Stimulated activated CD4-positive, alpha-beta T cell treated with anti-CD3 and anti-CD28 coated beads, TNF-alpha, amount 100 ng/mL, for 4 hours (primary cell): ENCODE measurements around the gene DDOST.

Experiments used
- DNase-seq, 3 experiments: peaks; one replicate each; pipeline ENCODE4 v3.0.0-alpha.2; 2020; ENCODE audit warnings: low read depth in 3 of 3

Gene DDOST

DNA sequence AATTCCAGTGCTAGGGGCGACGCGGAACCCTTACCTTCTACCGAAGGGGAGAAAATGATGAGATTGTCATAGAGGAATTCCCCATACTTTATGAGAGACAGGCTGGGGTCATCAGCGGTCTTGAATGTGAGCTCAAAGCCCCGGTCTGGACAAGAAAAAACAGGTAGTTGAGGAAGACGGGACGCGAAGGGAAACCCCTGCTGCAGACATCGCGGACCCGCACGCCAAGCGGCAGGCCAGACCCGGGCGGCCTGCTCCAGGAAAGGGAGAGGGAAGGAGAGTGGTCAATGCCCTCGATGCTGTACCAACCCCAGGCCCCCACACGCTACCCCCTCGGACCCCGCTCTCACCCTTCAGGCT lies 342 bp downstream of the DDOST start:
- no peak for DNase-seq

DNA sequence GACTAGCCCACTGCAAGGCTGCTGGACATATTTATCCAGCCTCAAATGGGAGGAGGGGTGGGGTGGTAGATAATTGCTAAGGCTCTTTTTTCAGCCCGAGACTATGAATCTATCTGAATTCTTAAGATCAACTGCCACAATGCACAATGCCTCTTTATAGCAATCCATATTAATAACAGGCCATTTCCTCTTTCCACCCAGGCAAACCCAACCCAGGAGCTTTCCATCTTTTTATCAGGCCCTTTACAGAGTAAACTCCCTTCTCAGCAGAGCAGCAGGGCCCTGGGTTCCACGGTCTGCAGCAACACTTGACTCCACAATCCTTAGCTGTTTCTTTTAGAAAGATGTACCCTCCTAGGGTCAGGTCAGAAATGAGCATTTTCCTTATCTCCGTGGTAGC lies 806 bp downstream of the DDOST start:
- no peak for DNase-seq

DNA sequence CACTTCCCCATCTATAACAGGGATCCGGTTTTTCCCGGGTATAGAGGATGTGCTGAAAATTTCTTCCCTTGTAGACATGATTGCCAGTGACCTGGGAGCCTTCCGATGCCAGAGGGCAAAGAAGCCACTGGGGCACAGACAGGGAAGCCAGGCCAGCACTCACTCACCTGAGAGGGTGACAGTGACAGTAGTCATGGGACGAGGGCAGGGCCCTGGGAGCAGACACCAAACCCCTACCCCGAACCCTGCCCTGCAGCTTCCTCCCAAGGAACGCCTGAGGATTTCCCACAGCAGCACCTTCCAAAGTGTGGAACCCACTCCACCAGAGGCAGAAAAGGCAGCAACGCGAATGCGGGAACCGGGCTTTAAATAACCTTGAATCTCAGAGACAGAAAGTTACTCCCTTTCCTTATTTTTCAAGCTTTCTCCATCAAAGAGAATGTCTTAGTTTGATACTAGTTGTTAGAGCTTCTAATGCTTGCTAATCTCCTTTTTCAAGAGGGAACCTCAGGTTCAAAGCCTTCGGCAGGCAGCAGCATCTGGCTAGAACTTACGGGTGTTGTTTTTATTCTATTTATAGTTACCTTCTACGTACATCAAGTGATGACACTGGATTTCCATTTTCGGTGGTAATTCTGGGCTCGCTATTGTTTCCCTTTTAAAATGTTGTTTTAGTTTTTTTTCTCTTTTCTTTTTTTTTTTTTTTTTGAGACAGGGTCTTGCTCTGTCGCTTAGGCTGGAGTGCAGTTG lies 2.8 kb downstream of the DDOST start:
- DNase-seq, result no peak

DNA sequence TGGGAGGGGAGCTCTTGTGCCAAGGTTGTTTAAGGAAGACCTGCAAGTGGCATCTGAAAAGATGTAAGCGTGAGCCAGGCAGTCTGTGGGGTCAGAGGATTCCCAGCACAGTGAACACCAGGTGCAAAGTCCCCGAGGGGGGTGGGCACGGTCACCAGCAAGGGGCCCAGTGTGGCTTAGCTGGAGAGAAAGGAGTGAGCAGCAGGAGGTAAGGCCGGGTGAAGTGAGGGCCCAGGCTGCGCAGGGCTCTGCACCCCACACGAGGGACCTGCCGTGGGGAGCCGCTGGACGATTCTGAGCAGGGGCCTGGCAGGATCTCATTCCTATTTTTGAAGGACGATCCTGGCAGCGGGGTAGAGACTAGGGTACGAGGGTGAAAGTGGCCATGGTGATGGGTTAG lies 4.1 kb downstream of the DDOST start:
- DNase-seq, result no peak

DNA sequence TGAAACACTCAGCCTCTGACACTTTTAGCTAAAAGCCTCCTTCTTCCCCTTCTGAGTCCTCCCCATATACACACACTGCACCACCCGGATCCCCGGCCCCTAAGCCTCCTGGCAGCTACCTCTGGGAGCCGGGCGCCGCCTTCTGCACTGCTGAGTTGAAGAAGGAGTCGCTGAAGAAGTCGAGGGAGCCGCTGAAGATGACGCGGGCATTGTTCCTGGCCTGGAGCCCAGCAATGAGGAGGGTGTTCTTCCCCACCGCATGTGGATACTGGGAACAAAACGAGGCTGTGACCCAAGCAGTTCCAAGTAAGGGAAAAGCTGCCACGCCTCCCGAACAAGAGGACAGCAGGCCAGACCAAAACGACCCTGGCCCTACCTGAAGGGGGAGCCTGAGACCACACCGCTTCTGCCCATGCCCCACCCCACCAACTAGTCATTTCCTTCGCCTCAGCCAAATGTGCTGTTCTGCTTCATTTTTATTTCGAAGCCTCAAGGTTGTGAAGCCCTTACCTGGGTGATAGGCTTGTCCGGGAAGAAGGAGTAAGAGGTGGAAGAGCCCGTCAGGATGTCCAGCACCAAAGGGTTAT lies 7.0 kb downstream of the DDOST start:
- no peak for DNase-seq

DNA sequence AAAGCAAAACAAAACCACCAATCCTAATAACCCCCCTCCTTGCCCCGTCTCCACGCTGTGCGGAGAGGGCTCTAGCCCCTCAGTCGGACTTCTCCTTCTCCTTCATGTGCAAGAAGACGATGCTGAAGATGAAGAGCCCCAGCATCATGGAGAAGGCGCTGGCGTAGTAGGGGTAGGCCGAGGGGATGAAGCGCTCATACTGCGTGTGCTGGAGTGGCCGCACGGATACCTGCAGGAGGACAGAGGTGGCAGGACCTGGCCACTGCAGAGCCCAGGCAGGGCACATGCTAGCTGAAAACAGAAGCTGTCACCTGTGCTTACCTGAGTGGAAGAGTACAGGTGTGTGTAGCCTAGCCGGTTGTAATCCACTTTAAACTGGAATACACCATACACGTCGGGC lies 8.9 kb downstream of the DDOST start:
- DNase-seq, result no peak

DNA sequence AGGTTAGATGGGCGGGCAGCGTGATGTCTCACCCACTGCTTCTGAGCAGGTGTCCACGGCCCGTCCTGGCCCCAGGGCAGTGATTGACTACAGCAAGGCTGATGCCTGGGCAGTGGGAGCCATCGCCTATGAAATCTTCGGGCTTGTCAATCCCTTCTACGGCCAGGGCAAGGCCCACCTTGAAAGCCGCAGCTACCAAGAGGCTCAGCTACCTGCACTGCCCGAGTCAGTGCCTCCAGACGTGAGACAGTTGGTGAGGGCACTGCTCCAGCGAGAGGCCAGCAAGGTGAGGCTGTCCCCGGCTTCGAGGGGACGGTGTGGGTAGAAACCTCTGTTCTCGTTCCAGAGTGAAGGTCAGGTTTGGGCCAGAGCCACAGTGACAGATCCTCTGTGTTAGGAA lies 12.2 kb downstream of the DDOST start:
- DNase-seq, result no peak

DNA sequence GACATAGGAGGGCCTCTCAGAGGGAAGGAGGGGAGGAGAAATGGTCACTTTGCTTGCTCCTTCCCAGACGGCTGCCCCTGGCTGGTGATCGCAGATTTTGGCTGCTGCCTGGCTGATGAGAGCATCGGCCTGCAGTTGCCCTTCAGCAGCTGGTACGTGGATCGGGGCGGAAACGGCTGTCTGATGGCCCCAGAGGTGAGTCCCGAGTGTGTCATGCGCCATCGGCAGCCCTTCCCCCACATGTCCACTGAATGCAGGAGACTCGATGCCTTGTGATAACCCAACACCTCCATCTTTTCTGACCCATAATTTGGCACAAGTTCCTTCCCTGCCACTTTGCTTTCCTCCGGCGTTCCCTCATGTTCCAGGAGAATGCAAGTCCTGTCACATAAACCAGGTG lies 12.7 kb downstream of the DDOST start:
- no peak for DNase-seq

DNA sequence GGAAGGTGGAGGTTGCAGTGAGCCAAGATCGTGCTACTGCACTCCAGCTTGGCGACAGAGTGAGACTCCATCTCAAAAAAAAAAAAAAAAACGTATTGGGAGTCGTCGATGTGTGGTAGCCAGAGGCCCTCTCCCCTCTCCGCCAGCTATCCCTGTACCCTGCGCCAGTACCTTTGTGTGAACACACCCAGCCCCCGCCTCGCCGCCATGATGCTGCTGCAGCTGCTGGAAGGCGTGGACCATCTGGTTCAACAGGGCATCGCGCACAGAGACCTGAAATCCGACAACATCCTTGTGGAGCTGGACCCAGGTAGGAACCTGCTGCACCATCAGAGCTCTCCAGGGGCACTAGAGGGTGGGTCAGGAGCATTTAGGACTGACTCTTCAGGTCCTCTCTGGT lies 15.8 kb downstream of the DDOST start:
- no peak for DNase-seq

DNA sequence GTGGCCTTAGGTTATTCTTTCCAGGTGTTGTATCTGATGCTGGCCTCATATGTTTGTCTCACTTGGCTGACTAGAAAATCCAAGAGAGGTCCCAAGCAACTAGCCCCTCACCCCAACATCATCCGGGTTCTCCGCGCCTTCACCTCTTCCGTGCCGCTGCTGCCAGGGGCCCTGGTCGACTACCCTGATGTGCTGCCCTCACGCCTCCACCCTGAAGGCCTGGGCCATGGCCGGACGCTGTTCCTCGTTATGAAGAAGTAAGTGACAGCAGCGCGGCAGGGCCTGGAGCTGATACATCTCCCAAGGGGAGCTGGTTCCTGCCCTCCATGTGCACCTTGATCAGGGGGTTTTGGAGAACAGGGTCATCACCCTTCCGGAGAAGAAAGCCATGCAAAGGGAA lies 16.8 kb downstream of the DDOST start:
- no peak for DNase-seq

DNA sequence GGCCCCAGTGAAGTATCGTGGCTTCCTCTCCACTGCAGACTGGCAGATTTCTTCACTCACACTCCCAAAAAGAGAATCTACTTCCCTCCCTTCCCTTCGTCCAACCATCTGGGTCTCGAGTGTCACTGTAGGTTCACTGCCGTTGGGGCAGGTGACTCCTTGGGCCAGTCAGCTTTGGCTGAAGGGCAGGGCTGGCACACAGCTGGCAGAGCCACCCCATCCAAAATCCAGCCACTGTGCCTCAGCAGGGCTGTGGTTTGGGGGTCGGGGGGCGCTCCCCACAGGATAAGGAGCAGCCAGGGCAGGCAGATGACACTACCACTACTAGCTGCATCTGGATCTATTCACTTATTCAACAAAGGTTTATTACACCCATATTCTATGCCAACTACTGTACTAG lies 18.1 kb downstream of the DDOST start:
- DNase-seq, result no peak

DNA sequence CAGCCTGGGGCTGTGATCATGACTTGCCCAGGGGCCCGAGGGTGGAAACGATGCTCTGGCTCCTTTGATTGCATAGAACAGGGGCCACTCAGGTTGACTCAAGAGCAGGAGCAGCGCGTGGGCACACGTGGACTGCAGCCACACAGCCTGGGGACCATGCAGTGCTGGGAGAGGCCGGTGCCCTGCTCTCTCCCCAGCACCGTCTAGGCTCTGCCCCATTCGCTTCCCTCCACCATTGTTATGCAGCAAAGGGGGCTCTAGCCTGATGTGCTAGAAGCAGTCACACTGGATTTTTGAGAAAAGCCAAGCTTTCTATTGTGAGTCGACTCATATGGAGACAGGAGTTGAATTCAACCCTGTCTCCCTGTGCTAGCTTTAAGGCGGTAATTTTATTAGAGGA lies 19.2 kb downstream of the DDOST start:
- DNase-seq, result no peak

DNA sequence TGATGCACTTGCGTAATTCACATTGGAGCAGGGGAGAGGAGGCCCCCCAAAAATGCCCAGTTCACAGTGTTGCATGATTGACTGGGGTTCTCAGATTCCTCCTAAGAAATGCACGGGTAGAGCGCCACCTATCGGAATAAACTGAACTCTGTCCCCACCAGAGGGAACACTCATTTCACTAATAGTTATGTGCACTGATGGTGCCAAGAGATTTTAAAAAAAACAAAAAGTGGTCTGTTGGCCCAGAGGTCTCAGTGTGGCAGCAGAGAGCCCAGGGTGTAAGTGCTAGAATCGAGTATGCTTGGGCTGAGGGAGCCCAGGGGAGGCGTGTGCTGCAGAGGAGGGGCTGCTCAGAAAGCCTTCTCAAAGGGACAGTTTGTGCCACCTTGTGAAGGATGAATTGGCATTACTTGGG lies 21.0 kb downstream of the DDOST start:
- DNase-seq, result peak in 2 of 3 experiments; percentile 15 to 34

DNA sequence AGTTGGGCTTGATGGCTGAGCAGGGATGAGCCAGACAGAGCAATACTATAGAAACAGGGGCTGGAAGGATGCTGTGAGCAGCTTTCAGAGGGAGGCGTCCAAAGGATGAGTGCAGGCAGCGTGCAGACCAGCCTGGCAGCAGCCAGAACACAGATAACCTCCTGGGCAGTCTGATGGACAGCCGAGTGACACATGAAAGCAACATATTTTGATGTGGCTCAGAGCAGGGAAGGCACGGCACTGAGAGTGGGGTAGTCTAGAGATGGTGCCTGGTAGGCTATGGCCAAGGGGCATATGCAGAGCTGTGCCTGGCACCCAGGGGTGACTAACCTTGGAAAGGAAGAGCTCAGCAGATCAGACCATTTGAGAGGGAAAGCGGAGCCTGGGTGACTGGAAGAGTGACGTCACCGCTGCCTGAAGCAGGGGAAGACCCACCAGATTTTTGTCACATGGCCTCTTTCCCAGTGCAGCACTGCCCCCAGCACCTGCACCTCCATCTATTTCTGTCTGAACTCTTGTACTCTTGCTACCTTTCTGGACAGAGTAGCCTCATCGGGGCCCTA lies 24.3 kb downstream of the DDOST start:
- no peak for DNase-seq

DNA sequence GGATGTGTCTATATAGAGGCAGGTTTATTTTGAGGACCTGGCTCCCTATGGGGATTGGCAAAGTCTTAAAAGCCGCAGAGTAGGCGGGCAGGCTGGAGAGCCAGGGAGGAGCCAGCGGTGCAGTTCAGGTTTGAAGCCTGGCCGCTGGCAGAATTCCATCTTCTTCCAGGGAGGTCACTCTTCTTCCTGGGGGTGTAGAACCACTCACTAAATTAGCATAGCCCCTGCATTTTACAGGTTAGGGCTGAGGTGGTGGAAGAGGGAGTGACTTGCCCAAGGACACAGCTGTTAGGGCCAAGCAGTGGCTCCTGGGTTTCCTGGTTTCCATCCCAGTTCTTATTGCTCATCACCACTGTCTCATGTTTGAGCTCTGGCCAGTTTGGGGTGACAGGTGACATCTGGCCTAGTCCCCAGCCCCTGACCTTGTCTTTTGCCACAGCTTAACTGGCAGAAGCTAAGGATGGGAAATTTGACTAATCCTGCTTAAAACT lies 26.5 kb downstream of the DDOST start:
- DNase-seq, result no peak

DNA sequence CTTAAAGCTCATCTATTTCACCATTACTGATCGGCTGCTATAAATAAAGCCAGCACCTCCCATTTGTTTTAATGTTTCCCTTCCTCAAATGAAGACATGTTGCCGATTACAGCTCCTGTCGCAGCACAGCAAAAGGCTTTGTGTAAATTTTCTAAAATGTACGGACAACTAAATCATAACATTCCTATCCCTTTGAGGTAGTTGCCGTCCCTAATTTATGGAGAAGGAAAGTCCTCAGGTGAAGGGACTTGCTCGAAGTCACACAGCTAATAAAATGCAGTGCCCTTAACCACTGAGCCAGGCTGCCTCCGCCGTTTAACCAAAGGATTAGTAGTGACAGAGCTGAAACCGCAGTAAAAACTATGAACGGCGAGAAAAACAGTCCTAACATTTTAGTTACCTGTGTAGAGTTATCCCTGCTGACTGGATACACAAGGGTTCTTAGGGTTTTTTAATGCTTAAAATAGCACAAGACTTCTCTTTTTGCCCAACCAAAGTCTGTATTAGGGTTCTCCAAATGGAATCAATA lies 27.0 kb downstream of the DDOST start:
- no peak for DNase-seq

DNA sequence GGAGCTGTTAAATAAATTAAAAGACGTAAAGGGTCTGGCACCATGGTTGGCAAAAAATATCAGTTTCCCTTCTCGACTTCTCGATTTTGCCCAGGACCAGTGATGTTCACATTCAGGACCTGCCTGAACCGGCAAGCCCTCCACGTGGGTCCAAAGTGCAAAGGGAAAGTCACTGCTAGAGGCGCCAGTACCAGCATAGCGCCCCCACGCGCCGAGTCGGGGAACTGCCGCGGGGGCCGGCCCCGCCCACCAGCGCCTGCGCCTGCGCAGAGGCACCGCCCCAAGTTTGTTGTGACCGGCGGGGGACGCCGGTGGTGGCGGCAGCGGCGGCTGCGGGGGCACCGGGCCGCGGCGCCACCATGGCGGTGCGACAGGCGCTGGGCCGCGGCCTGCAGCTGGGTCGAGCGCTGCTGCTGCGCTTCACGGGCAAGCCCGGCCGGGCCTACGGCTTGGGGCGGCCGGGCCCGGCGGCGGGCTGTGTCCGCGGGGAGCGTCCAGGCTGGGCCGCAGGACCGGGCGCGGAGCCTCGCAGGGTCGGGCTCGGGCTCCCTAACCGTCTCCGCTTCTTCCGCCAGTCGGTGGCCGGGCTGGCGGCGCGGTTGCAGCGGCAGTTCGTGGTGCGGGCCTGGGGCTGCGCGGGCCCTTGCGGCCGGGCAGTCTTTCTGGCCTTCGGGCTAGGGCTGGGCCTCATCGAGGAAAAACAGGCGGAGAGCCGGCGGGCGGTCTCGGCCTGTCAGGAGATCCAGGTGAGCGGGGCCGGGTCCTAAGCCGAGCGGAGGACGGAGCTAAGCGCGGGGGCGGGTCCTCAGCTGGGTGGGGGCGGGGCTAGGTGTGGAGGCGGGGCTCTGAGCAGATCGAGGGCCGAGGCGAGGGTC lies 27.7 kb downstream of the DDOST start, which contains the start of gene PINK1:
Gene PINK1 (plus strand): TSS at position 269 of the 875 bp plus-strand sequence. CDS start 91 bp downstream, at position 360.
- peak; percentile 73 to 77 (median 75) for DNase-seq

DNA sequence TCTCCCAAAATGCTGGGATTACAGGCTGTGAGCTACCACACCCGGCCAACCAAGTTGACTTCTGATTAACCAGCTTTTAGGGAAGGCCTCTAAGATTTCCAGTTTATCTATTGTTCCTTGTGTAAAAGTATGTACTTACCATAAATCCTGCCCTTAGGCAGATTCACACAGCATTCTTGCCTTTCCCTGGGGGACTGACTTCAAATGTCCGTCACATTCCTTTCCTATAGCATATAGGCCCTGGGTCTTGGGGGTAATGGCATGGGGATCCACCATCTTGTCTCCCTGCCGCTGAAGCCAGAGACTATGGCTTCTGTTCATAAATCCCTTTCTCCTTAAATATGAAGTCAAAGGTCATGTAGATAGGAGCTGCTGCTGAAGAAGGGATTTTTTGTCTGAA lies 28.8 kb downstream of the DDOST start:
- no peak for DNase-seq

DNA sequence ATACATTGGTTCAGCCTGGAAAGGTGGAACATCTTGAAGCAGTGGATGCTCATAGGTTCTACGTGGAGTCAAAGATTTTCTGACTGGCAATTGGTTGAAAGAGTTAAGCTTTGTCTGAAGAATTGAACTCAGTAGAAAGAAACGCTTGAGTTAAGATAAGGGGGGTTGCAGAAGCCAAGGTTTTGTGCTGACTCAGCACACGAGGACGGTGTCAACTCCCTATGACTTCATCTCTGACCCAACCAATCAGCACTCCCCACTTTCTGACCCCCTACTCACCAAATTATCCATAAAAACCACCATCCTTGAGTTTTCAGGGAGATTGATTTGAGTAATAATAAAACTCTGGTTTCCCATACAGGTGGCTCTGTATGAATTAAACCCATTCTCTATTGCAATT lies 30.4 kb downstream of the DDOST start:
- DNase-seq, result no peak

DNA sequence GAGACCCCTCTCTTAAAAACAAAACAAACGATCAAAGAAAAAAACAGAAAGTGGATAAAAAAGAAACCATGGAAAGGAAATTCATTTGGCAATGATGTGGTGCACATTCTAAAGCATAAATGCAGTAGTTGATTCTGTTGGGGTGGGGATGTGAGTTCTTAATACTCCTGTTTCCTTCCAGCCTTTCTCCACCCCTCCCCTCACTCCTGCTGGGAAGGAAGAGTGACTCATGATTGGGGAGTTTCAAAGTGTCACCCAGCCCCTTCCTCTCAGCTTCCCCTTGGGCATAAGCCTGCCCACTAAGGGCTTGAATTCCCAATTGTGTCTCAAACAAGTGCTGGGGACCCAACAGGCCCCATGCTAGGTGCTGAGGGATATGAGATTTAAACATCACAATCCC lies 34.6 kb downstream of the DDOST start:
- DNase-seq, result no peak

DNA sequence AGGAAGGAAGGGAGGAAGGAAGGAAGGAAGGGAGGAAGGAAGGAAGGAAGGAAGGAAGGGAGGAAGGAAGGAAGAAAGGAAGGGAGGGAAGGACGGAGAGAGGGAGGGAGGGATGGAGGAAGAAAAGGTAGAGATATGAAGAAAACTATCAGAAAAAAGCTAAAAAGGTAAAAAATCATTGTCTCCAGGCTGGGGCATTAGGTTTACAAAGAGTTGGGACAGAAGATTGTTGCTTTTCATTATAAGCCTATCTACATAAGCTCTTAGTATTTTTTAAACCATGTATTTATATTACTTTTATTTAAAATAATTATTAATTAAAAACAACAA lies 35.1 kb downstream of the DDOST start:
- DNase-seq, result no peak
